Measurements from ENCODE around the gene HSPG2.
A peak's percentile ranks its signal among the peaks of the same experiment; 100 is the strongest.
"Not testable (repeated sequence)": the region's sequence is repeated elsewhere in the genome, so short reads cannot be mapped to it uniquely, and the experiment has no call there.

Gene HSPG2

DNA sequence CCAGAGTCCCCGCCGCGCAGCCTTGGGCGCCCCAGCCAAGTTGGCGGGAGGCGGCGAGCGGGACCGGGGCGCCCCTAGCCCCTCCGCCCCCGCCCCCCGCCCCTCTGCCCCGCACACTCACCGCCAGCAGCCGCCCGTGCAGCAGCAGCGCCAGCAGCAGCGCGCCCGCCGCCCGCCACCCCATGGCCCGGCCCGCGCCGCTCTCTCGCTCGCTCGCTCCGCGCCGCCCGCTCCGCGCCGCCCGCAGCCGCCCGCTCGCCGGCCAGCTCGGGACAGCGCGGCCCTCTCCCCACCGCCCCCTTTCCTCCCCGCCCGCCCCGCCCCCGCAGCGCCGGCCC is at the start of gene HSPG2:
Gene HSPG2, minus strand, starts transcription at position 277 of the 338 bp plus-strand sequence. Its CDS starts 93 bp downstream, at position 184.
- no peak for DNase-seq

DNA sequence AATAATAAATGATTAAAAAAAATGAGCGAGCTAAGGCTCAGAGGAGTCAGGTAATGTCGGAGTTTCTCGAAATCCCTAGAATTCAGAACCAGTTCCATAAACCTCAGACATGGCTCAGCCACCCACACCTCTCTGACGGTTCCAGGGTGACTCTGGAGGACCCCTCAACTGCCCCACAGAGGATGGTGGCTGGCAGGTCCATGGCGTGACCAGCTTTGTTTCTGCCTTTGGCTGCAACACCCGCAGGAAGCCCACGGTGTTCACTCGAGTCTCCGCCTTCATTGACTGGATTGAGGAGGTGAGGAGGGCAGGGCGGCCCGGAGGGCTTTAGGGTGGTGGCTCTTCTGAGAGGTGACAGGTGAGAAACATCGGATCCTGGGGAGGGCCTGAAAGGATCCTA is 49.3 kb upstream of the HSPG2 start:
- DNase-seq = not testable (repeated sequence)

DNA sequence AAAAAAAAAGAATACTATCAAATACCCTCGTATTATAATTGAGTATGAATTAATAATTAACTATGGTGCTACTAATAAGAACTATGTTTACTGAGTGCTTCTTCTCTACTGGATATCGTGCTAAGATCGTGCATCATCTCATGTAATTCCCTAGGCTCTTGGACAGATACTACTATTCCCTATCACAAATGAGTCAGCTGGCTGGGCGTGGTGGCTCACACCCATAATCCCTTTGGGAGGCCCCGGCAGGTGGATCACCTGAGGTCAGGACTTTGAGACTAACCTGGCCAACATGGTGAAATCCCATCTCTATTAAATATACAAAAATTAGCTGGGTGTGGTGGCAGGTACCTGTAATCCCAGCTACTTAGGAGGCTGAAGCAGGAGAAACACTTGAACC is 48.8 kb upstream of the HSPG2 start:
- DNase-seq = not testable (repeated sequence)

DNA sequence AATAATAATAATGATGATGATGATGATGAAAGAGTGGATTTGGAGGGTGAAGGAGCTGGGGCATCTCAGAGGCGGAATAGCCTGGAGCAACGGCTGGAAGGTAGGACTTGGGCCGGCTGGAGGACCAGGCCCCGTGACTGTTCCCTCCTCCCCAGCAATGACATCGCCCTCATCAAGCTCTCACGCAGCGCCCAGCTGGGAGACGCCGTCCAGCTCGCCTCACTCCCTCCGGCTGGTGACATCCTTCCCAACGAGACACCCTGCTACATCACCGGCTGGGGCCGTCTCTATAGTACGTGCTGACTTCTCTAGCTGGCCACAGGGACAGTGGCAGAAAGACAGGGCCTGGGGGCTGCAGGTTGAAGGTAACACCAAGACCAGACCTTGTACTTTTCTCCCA is 46.4 kb upstream of the HSPG2 start:
- DNase-seq = not testable (repeated sequence)

DNA sequence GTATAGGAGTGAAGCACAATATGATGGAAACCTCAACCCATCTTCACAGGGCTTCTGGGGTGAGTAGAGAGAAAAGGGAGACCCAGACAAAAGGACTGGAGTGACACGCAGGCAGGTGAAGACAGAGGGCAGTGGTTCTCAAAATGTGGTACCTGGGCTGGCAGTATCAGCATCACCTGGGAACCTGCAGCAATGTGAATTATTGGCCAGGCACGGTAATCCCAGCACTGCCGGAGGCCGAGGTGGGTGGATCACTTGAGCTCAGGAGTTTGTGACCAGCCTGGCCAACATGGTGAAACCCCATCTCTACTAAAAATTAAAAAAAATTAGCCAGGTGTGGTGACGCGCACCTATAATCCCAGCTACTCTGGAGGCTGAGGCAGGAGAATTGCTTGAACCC is 45.0 kb upstream of the HSPG2 start:
- not testable (repeated sequence) for DNase-seq

DNA sequence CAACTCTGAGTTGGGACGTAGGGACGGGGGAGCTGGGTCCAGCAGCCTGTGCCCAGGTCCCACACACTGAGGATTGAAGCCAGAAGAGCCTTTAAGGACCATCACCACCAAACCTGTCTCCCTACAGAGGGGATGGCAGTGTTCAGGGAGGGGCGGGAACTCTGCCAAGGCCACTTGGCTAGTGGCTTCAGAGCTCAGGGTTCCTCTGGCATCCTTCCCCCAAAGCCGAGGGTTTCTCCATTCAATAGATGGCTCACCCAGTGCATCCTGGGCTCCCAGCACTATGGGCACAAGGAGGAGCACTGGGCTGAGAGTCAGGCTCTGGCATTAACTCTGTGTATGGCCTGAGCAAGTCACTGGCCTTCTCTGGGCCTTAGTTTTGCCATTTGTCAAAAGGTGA is 44.1 kb upstream of the HSPG2 start:
- DNase-seq = not testable (repeated sequence)

DNA sequence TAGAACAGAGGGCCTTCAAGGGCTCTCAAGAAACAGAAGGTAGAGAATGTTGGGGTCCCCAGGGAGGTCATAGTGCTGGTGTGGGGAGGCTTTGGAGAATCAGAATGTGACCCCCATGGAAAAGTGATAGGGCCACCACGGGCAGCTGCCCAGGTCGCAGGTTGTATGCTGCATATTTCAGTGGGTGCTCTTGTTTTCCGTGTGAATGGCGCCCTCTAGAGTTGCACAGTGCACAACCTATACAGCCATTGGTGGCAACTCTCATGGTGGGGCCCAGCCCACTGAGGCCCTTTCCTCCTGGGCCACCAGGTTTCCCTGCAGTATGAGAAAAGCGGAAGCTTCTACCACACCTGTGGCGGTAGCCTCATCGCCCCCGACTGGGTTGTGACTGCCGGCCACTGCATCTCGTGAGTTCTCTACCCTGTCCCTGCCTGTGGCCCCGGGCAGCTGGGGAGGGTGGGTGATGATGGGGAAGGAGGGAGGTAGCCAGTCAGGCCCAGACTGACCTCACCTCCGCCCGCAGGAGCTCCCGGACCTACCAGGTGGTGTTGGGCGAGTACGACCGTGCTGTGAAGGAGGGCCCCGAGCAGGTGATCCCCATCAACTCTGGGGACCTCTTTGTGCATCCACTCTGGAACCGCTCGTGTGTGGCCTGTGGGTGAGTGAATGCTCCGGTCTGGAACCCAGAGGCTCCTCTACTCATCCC is 43.6 kb upstream of the HSPG2 start:
- DNase-seq = peak in 1 of 2 experiments; percentile 19

DNA sequence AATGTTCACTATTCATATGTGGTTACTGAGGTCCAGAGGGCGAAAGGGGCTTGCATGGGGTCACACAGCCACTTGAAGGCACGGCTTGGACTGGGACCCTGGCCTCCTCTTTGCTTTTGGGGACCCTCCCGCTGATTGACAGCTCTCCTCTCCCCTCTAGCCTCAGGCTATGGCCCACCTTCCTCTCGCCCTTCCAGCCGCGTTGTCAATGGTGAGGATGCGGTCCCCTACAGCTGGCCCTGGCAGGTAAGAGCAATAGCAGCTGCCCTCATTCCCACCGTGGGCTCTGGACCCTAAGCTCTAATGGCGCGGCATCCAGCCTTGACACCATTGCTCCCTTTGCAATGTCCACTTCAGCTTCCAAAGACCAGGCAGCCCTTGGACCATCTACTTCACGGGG is 41.1 kb upstream of the HSPG2 start:
- DNase-seq = not testable (repeated sequence)

DNA sequence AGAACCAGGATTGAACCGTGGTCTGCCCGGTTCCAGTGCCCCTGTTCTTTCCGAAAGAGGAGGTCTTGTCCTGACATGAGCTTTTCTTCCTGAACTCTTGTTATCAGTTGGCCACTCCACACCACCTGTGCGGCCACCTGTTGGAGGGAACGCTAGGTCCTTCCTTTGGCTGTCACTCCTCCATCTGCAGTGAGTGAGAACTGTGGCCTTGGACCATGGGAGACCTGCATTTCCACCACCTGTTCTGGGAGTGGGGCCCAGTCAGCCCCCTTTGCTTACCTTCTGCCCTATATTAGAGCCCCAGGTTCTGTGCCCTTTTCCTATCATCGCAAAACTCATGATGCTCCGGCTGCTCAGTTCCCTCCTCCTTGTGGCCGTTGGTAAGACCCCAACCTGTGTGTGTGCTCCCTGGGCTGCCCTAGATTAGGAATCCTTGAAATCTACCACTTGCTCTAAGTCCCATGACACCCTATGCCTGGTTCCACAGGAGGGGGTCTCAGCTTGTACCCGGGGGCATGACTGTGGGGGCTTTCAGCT is 39.7 kb upstream of the HSPG2 start, which contains the start of gene CELA3B:
Gene CELA3B, plus strand, starts transcription at position 320 of the 537 bp plus-strand sequence. Its CDS starts 18 bp downstream, at position 338.
- DNase-seq = not testable (repeated sequence)

DNA sequence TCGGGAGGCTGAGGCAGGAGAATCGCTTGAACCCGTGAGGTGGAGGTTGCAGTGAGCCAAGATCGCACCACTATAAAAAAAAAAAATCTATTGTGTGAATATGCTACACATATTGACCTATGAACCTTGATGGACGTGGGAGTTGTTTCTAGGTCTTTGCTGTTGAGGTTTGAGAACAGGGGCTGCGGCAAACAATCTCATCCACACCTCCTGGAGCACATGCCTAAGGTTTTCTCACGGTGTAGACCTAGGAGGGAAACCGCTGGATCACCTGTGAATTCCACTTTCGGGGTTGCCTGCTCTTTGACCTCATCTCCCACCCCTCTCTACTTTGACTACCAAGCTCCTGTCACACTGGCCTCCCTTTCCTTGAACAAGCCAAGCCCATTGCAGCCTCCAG is 38.2 kb upstream of the HSPG2 start:
- not testable (repeated sequence) for DNase-seq

DNA sequence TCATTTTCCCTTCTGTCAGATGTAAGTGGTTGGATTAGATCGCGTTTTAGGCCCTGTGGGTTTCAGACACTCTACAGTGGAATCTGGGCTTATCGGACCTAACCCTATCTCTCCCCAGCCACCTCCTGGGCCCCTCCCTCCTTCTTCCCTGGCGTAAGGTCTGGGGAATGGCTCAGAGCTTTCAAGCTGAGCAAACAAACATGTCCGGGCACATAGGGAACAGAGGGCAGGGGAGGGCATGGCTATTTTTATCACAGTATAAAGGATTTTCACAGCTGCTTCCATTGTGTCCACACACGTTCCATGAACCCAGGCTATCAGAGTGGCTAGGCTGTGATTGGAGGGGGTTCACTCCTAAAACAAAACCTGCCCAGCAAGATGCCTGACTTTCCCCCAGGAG is 37.6 kb upstream of the HSPG2 start:
- not testable (repeated sequence) for DNase-seq

DNA sequence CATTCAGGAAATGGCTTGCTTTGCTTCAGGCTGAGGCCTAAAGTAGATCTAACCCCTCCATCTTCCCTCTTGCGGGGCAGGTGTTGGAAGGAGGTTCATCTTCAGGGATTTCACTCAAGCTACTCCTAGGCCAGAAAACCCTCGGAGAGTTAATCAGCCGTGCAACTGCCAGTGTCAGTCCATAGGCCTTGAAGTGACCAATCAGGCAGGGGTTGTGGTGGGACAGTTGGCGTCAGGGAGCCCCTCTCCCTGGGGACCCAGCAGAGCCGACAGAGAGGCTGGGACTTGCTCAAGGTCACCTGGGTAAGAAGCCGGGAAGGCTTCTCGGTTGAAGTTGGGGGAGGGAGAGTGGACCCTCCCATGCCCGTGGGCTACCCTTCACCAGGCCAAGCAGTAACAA is 36.8 kb upstream of the HSPG2 start:
- not testable (repeated sequence) for DNase-seq

DNA sequence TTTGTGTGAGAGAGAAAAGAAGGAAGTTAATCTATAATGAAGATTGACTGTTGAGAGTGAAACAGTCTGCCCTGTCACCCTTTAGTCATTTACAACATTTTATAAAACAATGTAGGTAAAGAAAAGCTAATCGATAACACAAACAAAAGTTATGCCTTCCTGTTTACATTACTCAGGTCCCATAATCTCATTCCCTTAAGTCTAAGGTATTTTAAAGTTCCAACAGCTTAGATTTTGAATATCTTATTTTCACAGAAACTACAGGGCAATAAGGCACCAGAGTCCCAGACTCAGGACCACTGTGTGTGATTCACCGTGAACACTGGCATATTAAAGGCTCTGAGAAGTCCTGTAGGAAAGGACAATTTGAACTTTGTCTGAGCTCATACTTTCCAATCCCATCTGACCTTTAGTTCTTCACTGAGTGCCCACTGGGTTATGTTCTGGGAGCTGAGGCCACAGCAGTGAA is 35.9 kb upstream of the HSPG2 start:
- DNase-seq = not testable (repeated sequence)

DNA sequence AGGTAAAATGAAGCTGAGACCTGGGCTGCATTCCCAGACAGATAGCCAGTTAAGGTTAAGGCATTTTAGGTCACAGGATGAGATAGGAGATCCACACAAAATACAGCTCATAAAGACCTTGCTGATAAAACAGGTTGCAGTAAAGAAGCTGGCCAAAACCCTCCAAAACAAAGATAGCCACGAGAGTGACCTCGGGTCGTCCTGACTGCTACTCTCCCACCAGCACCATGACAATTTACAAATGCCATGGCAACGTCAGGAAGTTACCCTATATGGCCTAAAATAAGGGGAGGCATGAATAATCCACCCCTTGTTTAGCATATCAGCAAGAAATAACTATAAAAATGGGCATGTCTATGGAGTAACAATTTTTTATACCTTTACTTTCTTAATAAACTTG is 33.4 kb upstream of the HSPG2 start:
- DNase-seq = not testable (repeated sequence)

DNA sequence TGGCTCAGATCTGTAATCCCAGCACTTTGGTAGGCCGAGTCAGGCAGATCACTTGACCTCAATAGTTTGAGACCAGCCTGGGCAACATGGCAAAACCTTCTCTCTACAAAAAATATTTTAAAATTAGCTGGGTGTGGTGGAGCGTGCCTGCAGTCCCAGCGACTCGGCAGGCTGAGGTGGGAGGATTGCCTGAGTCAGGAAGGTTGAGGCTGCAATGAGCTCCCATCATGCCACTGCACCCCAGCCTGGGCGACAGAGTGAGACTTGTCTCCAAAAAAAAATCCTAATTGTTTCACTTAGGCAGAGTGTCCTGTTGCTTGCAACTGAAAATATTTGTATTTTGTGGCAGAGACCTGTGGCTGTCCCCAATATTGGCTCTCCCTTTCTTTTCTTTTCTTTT is 32.0 kb upstream of the HSPG2 start:
- not testable (repeated sequence) for DNase-seq

DNA sequence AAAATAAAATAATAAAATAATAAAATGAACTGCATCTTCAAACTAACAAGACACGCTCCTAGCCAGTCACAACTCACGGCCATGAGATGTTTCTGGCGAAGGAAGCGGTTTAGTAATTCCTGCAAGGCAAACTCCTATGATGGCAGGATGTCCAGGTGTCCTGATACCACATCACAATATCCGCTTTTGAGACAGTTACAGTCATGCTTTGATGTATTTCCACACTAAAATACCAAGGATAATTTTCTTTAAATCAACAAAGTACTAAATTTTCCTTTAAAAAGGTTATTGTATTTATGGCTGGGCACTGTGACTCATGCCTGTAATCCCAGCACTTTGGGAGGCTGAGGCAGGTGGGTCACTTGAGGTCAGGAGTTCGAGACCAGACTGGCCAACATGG is 30.1 kb upstream of the HSPG2 start:
- DNase-seq = not testable (repeated sequence)

DNA sequence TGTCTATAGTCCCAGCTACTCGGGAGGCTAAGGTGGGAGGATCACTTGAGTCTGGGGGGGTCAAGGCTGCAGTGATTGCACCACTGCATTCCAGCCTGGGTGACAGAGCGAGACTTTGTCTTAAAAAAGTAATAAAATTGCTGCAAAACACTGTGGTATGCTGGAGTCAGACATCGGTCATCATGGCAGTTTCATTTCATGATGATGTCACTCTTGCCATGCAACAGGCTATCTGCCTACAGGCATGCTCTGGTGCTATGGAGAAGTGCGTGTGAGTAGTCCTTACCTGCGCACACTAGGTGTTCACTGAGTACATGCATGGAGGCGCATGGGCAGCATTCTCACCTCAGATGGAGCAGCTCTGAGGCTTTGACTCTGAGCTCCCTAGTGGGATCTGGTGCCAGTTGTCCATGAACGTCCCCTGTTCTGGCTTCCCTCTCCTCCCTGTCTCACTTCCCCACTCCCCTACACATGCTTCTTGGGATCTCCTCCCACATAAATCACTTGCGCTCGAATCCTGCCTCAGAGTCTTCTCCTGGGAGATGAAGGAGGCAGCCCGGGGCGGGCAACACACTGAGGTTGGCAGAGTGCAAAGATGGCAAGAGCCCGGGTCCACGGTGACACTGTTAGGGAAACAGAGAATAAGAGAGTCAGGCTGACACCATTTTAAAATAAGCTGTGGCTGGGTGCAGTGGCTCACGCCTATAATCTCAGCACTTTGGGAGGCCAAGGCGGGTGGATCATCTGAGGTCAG is 29.3 kb upstream of the HSPG2 start:
- DNase-seq = no peak

DNA sequence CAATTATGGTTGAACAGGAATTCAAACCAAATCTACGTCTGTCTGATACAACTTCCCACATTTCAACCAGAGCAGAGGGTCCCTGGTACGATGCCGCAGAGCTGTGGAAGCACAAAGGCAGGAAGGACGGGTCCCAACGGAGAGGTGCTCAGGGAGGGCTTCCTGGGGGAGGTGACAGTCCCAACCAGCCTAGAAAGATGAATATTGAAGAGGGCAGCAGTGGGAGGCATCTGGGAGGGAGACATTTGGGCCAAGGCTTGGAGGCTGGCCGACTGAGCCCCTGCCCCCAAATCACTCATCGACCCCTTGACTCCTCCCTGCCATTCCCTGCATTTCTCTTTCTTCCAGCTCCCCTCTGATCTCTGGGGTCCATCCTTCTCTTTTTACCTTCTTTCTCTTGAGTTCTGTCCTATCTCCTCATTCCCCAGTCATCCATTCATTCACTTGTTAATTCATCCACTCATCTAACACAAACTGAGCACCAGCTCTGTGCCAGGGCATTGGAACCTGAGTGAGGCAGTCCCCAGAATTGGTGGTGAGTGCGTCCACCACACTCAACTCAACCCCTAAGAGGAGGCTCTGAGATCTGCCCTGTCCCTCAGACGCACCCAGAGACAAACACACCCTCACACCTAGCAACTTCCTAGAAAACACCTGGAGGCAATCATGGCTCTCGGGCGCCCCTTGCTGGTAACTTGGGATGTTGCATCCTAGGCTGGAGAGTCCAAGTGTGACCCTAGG is 26.5 kb upstream of the HSPG2 start:
- peak; percentile 88 to 90 for DNase-seq

DNA sequence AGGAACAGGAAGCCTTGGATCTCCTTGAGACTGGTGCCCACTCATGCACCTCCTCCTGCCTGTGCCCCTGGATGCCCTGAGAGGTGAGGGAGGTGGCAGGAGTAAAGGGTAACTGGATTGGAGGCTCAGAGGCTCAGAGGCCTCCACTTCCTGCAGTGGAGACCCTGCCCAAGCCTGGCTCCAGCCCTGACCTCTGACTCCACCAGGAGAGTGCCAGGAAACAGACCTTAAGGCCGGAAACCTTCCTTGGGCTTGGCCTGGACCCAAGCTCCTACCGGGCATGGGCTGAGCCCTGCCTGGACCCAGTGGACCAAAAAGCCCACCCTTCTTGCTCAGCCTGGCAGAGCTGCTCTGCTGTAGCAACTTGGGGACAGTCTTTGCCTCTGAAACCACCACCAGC is 24.7 kb upstream of the HSPG2 start:
- no peak for DNase-seq

DNA sequence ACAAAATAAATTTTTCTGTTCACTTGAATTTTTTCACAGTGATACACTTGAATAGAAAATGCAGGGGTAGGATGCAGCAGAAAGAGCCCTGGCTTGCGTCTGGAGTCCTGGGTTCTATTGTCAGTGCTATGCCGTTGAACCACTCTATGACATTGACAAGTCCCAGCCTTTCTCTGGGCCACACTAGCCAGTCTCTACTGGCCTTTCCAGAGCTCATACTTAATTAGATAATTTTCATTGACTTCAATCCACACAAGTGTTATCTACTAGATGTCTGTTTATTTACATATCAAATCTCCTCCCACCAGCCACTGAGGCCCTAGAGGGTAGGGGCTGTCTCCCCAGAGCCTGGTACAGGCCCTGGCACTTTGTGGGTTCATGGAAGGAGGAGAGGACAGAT is 24.2 kb upstream of the HSPG2 start:
- no peak for DNase-seq

DNA sequence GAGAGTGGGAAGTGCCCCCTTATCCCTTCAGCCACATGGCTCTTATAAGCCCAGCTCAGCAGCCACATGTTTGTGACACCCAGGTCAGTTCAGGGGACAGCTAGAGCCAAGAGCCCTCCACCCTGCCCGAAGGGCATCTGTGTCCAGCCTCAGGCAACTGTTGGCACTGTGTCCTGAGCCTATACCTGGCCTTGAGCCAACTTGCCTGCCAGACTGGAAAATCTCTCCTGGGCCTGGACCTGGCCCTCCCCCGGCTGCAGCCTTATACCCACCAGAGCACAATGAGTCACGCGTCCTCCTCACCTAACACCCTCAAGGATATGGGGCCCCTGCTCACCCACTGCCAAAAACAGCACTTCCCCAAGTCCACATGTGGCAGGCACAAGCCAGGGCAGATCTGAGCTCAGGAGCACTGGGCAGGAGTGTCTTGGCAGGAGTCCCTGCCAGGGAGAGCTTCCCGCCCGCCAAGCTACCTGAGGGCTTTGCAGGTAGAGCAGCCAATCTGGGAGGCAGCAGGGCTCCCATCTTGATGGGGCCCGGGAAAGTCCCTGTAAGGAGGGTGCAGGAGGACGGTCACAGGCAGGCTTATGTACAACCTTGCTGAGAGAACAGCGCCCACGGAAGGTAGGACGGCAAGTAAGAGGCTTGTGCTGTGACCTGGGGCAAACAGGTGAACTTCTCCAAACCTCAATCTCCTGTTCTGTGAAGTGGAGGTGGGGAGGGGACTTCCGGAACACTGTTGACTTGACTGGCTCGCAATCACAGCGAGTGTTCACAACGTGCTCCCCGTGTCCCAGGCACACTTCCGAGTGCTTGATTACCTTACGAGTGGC is 19.8 kb upstream of the HSPG2 start:
- DNase-seq = peak; percentile 34 to 47

Data from activated CD4-positive, alpha-beta T cell treated with anti-CD3 and anti-CD28 coated beads, Interleukin-2, amount 50 U/mL, for 48 hours (primary cell).